MG63 (cell line): Measurements from ENCODE around the gene HIF1AN. TPM values are rescaled to one million over a fixed set of nuclear protein-coding genes. Genes with fewer than 3 reads are reported as not detected.

Experiments
- DNase-seq: peaks from one replicate; pipeline ENCODE4 v3.0.0-alpha.2; 2020
- H3K27me3 ChIP-seq: fragments of 250-450 bp; sonication (Bioruptor Pico); 2 replicates; pipeline ENCODE4 v1.5.1; 2020; ENCODE audit warnings: mild to moderate bottlenecking, moderate library complexity
- H3K36me3 ChIP-seq: fragments of 250-450 bp; sonication (Bioruptor Pico); 2 replicates; pipeline ENCODE4 v1.5.1; 2020; ENCODE audit warnings: mild to moderate bottlenecking, moderate library complexity
- H3K4me3 ChIP-seq: fragments of 250-450 bp; sonication (Bioruptor Pico); 2 replicates; pipeline ENCODE4 v1.5.1; 2020; ENCODE audit warnings: mild to moderate bottlenecking, moderate library complexity
- H3K9me3 ChIP-seq: fragments of 250-450 bp; sonication (Bioruptor Pico); 2 replicates; pipeline ENCODE4 v1.5.1; 2020; ENCODE audit warnings: mild to moderate bottlenecking, moderate library complexity
- total RNA-seq: library from RNA; depleted of rRNA; stranded (reverse); fragments of >200 nt; shearing (Covaris generic); gene quantifications from 2 replicates; pipeline ENCODE4 v1.2.3, GENCODE V29; 2014; ENCODE audit warnings: low replicate concordance

The HIF1AN gene
- total RNA-seq, 1 experiment from 2014 or later, result 9.0 TPM

DNA sequence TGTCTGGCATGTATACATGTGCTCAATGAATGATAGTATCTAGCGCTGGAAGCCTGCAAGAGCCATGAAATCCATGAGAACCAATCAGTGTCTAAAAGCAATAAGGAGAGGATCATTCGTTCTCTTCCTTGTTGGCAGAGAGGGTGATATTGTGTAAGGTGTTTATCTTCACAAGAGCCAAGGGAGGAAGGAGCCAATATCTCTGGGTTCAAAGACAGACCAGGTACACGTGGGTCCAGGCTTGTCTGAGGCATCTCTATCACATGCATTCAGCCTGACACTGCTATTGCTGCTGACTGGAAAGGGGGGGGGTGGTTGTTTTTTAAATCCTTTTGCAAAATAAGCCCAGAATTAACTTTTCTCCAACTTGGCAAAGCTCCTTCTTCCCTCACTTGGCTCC is 20.1 kb upstream of the HIF1AN start:
- Histone ChIP-seq H3K9me3 (no peaks in the 10 kb centered on the region), H3K36me3 (no peaks in the 10 kb centered on the region), H3K4me3 (no peak overlapping the region), H3K27me3 (no peaks in the 10 kb centered on the region)
- DNase-seq, result no peak

DNA sequence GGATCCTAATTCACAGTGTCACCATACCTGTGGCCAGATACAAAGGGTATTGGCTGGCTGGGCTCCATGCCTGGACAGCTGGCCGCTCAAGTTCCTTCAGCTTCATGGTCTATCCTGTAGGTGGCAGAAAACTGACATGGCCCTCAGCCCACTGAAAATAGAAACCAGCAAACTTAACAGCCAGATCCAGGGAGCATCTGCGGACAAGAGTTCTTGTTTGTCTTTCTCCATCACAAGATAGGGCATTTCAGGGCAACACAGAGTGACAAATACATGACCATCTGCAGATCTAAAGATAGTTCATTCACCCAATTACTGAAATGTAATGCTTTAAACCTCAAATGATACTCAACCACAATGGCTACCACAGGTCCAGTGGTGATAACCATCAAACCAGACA is 18.9 kb upstream of the HIF1AN start:
- Histone ChIP-seq H3K27me3 (no peaks in the 10 kb centered on the region), H3K36me3 (no peaks in the 10 kb centered on the region), H3K4me3 (no peak overlapping the region), H3K9me3 (no peaks in the 10 kb centered on the region)
- DNase-seq, result no peak

DNA sequence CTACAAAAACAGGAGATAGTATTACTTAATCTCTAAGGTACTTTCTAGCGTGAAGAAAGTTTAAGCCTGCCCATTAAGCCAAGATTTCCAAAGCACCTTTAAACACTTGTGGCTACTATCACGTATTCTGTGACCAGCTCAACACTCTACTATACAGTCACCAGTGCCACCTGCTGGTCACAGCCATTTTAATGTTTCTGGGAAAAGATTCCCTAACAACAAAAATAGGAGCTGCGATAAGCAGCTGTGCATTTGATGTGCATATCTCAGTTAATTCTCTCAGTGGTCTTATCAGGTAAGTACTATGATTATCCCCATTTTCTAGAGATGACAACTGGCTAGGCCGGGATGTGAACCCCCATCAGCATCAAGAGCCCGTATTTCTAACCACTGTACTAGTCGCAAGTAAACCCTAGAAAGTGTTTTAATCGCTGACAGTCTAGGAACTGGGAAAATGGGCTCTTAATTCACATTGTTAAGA is 16.9 kb upstream of the HIF1AN start:
- DNase-seq, result peak; percentile 26

DNA sequence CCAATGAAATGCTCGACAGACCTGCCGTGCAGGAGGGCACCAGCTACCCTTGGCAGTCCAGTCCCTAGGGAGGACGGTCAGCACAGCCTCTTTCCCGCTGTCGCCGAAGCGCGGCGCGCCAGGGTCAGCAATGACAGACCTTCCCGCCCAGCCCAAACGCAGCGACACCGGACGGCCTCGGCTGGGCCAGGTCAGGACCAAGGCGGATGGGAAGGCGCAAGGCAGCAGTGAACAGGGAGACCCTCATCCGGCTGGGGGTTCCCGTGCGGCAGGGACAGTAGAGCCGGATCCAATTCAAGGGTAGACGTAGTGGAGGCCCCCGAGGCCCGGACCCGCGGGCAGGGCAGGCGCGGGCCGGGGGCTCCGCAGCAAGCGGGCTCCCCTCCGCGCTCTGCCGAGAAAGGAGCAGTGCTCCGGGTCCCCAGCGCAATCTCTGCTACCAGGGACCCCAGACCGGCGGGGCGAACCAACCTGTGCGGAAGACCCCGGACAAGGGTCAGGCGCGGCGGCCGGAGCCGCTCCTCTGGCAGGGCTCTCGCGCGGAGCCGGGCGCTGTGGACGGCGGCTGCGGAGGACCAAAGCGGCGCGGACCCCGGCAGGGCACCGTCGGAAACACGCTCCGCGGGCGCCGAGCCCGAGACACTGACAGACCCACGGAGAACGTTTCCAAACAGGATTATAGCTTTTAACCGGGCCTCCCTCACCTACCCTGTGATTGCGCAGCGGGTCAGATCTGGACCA is 16.3 kb upstream of the HIF1AN start, which contains the start of gene SEC31B:
TSS of gene SEC31B (minus strand) at position 551 of the 741 bp plus-strand sequence. CDS start 2,909 bp downstream, outside the sequence.
- no peak for DNase-seq
- Histone ChIP-seq H3K27me3 (no peaks in the 10 kb centered on the region), H3K36me3 (peaks cover 6% of the 10 kb centered on the region), H3K4me3 (no peak within 1 kb of the TSS), H3K9me3 (no peaks in the 10 kb centered on the region)

More for the DNA sequence above, 16.9 kb upstream of the HIF1AN start:
- Histone ChIP-seq H3K36me3 (0 out of 2 replicates have a peak, but pooled peaks cover 5% of the 10 kb centered on the region), H3K4me3 (no peak overlapping the region), H3K9me3 (no peaks in the 10 kb centered on the region), H3K27me3 (no peaks in the 10 kb centered on the region)

DNA sequence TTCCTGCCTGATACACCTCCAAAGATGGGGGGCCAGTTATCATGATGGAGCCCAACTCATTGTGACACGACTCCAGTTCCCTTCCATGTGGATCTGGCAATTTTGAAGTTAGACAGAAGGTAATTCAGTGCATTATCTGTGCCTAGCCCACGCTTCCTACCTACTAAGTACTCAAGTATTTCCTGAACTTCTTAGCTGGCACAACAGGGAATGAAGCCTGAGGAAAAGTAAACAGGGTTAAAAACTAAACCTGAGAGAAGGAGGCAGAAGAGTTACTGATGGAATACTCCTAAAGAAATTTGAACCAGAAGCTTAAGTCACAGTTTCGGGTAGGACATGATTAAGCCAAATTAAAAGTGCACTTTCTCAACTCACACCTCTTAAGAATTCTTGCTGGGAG is 14.9 kb upstream of the HIF1AN start:
- DNase-seq, result no peak
- H3K36me3 ChIP-seq, result peaks cover 11% of the 10 kb centered on the region

DNA sequence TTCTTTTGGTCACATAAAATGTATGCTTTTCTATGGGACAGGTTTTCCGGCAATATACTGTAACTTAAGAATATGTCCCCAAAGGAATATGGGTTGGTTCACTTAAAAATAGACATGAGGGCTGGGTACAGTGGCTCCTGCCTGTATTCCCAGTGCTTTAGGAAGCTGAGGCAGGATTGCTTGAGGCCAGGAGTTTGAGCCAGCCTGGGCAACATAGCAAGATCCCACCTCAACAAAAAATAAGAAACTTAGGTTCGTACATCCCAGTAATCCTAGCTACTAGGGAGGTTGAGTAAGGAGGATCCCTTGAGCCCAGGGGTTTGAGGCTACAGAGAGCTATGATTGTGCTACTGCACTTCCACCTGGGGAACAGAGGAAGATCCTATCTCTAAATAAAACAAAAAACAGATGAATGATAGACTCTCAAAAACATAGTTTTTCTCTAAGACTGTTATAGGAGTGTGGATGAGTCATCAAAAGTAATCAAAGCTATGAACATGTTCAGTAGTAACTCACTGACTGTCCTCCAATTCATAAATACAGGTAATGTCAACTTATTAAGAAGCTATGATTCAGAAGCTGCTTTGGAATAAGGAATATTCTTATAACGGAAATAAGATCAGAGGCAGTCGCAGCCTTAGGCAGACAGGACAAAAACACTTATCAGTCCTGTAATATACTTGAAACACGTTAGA is 13.5 kb upstream of the HIF1AN start:
- H3K4me3 ChIP-seq, result no peak overlapping the region
- H3K9me3 ChIP-seq, result no peaks in the 10 kb centered on the region
- DNase-seq, result no peak
- peaks cover 23% of the 10 kb centered on the region for H3K36me3 ChIP-seq
- no peaks in the 10 kb centered on the region for H3K27me3 ChIP-seq

More for the DNA sequence above, 14.9 kb upstream of the HIF1AN start:
- no peaks in the 10 kb centered on the region for H3K27me3 ChIP-seq
- H3K4me3 ChIP-seq, result no peak overlapping the region
- no peaks in the 10 kb centered on the region for H3K9me3 ChIP-seq

DNA sequence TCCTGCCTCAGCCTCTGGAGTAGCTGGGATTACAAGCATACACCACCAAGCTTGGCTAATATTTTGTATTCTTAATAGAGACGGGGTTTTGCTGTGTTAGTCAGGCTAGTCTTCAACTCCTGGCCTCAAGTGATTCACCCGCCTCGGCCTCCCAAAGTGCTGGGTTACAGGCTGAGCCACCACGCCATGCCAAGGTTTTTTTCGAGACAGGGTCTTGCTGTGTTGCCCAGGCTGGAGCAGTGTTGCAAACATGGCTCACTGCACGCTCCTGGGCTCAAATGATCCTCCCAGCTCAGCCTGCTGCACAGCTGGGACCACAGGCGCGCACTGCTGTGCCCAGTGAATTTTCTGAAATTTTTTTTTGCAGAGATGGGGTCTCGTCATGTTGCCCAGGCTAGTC is 12.8 kb upstream of the HIF1AN start:
- DNase-seq, result no peak
- H3K9me3 ChIP-seq, result no peaks in the 10 kb centered on the region
- peaks cover 28% of the 10 kb centered on the region for H3K36me3 ChIP-seq
- H3K27me3 ChIP-seq, result no peaks in the 10 kb centered on the region
- H3K4me3 ChIP-seq, result no peak overlapping the region

DNA sequence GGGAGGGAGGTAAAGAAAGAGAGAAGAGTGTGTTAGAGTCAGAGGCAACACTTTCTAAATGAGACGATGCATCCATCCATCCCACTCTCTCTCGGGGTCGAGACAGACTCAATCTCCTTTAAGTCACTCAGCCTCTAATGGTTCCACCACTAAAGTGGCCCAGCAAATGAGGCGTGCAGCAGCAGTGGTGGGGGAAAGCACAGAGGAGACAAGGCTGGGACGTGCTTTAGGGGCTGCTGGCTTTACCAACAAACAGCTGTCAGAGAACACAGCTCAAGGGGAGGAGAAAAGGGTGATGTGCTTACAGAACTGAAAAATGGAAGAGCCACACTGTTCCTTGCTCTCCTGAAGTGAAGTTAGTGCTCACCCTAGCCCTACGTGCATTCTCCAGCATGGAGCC is 11.5 kb upstream of the HIF1AN start:
- DNase-seq, result no peak
- peaks cover 30% of the 10 kb centered on the region for H3K36me3 ChIP-seq
- no peak overlapping the region for H3K4me3 ChIP-seq
- no peaks in the 10 kb centered on the region for H3K27me3 ChIP-seq
- H3K9me3 ChIP-seq, result no peaks in the 10 kb centered on the region

DNA sequence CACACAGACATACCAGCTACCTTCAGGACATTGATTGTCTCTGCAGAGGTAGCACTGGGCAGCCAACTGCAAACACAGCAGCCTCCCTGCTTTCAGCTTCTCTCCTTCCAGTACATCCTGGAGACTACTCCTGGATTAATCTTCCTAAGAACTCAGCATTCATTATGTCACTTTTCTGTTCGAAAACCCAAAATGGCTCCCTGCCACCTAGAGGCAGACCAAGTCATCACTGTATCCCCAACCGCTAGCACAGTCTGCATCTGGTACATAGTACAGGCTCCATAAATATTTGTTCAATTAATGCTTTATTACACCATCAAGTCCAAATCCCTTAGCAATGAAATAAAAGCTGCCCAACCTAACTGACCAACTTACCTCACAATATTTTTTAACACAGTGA is 11.1 kb upstream of the HIF1AN start:
- DNase-seq, result no peak
- Histone ChIP-seq H3K27me3 (no peaks in the 10 kb centered on the region), H3K36me3 (peaks cover 30% of the 10 kb centered on the region), H3K4me3 (no peak overlapping the region), H3K9me3 (no peaks in the 10 kb centered on the region)

DNA sequence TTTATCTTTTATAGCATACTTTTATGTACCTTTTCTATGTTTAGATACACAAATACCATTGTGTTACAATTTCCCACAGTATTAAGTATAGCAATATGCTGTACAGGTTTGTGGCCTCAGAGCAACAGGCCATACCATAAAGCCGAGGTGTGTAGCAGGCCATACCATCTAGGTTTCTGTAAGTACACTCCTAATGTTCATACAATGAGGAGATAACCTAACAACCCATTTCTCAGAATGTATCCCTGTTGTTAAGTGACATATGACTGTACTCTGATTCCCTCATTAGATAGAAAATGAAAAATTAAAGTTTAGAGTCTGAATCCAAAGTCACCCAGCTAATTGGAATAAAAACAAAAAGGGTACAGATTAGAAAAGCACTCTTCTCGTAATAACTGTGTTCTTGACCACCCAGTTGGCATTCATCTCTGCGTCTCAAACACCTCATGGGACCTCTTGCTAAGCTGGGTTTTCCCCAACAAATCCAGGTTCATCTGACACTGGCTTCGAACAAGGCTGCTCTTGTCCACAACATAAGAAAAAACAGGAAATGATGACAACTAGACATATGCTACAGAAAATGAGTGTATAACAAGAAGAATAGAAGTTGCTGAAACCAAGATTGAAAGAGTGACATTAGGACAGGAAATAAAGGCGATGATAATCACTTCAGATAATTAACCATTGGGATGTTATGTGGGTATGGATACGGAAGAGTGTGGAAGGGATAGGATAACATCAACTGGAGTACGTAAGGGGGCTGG is 7.4 kb upstream of the HIF1AN start:
- no peaks in the 10 kb centered on the region for H3K9me3 ChIP-seq
- H3K4me3 ChIP-seq, result peak overlapping the region; percentile 84
- H3K27me3 ChIP-seq, result no peaks in the 10 kb centered on the region
- peaks cover 27% of the 10 kb centered on the region for H3K36me3 ChIP-seq
- no peak for DNase-seq

DNA sequence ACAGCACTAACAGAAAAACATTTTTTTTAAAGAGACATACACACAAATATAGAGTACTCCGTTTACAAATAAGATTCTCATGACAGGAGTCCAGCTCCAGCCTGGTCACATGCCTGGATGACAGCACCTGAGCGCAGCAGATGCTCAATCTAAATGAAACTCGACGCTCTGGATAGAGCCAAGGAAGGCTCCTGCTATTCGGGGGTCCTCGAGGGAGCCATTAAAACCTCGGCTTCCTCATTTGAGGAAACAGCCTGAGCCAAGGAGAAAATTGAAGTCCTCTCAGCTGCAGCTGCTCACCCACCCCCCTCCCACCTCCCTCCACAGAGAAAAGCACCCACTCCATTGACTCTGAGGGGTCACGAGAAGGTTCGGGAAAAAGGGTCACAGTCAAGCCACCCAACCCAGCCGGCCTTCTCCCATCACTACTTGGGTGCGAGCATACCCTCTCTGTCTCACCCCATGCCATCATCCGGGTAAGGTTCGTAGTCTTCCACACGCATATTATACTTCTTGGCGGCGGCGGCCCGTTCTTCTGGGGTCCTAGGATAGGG is 6.7 kb upstream of the HIF1AN start:
- Histone ChIP-seq H3K4me3 (peak overlapping the region; percentile 84), H3K9me3 (no peaks in the 10 kb centered on the region), H3K27me3 (no peaks in the 10 kb centered on the region), H3K36me3 (peaks cover 25% of the 10 kb centered on the region)
- DNase-seq, result no peak

DNA sequence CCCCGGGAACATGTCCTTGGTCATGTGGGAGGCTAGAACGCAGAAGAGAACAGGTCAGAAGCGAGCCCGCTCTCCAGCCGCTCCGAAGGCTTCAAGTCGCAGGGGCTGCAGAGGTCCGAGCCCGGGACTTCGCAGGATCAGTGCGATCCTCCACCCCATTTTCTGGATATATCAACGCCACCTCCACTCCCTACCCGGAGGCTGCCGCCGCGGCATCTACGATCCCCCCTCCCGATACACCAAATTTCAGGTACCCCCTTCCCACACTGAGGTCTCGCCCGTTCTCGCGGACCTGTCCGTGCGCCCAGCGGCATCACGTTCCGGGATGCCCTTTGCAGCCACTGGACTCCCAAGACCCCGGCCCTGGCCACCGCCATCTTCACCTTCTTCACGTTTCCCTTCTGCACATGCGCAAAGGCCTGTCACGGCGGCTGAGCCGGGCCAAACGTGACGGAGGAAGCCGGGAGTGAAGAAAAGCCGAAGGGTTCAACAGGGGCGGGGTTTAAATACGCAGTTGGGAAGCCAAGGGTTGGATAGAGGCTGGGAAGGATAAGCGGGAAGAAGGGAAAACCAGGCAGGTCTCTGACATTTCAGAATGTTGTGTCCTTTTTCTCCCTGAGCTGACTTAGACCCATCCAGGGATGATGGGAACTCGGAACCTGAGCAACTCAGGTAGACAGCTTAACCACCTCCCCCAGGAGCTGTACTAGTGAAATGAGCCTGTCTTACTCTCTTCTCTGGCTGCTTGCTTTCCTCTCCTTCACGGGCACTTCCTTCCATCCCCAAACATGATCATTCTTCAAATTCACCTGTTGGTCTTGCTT is 6.1 kb upstream of the HIF1AN start, which contains the start of gene NDUFB8:
TSS of gene NDUFB8 (minus strand) at position 397 of the 824 bp plus-strand sequence. CDS start at position 377, 20 bp downstream.
- no peaks in the 10 kb centered on the region for H3K9me3 ChIP-seq
- H3K36me3 ChIP-seq, result peaks cover 22% of the 10 kb centered on the region
- peak within 1 kb of the TSS; percentile 84 for H3K4me3 ChIP-seq
- H3K27me3 ChIP-seq, result no peaks in the 10 kb centered on the region
- peak; percentile 79 for DNase-seq

DNA sequence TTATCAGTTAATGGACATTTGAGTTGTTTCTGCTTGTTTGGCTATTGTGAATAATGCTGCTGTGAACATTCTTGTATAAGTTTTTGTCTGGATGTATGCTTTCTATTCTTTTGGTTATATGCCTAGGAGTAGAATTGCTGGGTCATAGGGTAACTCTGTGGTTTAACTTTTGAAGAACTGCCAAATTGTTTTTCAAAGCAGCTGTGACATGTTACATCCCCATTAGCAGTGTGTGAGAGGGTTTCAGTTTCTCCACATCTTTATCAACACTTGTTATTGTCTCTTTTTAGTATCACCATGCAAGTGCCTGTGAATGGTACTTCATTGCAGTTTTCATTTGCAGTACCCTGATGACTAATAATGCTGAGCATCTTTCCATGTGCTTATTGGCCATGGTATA is 4.0 kb upstream of the HIF1AN start:
- H3K27me3 ChIP-seq, result no peaks in the 10 kb centered on the region
- H3K36me3 ChIP-seq, result peaks cover 9% of the 10 kb centered on the region; the same call in 1 of the 2 replicates
- no peak for DNase-seq
- H3K9me3 ChIP-seq, result no peaks in the 10 kb centered on the region
- no peak overlapping the region for H3K4me3 ChIP-seq

DNA sequence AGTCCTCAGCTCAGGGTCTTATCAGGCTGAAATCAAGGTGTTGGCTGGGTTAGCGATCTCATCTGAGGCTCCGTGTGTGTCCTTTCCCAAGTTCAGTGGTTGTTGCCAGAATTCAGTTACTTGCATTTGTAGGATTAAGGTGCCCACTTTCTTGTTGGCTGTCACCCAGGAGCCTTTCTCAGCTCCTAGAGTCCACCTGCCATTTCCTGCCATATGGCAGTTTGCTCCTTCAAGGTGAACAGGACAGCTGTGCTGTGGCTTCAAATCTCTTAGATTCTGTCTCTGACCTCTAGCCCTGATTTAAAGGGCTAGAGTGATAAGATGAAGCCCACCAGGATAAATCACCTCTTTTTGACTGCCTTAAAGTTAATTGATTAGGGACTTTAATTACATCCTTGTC is 1.0 kb upstream of the HIF1AN start:
- no peak for DNase-seq
- H3K27me3 ChIP-seq, result no peaks in the 10 kb centered on the region
- no peak overlapping the region for H3K4me3 ChIP-seq
- peaks cover 20% of the 10 kb centered on the region for H3K36me3 ChIP-seq
- no peaks in the 10 kb centered on the region for H3K9me3 ChIP-seq

DNA sequence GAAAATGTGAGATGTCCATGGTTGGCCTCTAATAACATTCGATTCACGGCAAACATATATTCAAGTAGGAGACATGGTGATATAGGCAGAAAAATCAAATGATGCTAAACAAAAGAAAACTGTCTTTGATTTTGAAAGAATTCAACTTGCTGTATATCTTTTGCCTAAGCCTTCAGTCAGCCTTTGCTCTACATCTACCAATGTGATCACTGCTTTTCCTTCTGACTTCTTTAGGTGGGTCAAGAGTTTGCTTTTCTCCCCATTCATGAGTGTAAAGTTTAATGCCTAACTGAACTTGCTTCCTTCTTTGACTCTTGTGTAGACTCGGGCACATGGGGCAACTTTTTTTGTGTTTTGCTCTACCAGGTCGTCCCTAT is 417 bp upstream of the HIF1AN start:
- H3K9me3 ChIP-seq, result no peaks in the 10 kb centered on the region
- no peak for DNase-seq
- peak overlapping the region; percentile 96 for H3K4me3 ChIP-seq
- H3K27me3 ChIP-seq, result no peaks in the 10 kb centered on the region
- H3K36me3 ChIP-seq, result peaks cover 22% of the 10 kb centered on the region

DNA sequence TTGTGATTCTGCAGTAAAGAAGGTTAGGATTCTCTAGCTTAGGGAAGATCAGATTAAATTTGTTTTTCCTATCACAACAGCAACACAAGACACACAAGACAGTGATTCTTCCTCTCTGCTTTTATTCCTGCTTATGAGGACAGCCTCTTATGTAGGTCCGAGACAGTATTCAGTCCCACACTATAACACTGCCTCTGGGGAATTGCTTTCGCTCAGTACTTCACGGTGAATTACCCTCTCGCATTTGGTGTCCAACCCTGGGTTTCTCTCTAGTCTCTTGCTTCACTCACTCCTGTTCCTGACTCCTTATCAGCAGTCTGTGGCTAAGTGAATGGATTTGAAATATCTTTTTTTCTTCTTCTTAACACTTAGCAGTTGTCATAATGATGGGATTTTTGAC is 1.7 kb downstream of the HIF1AN start:
- Histone ChIP-seq H3K36me3 (peaks cover 33% of the 10 kb centered on the region), H3K27me3 (no peaks in the 10 kb centered on the region), H3K9me3 (no peaks in the 10 kb centered on the region), H3K4me3 (no peak overlapping the region)
- no peak for DNase-seq
